NCI-H524 treated with DMSO at 0.1 percent for 48 hours (cell line): ENCODE data around the gene NCBP2L.

Experiments used
- DNase-seq: peaks from one replicate; lab custom pipeline; 2025; lab: John Stamatoyannopoulos, UW

NCBP2L gene

DNA sequence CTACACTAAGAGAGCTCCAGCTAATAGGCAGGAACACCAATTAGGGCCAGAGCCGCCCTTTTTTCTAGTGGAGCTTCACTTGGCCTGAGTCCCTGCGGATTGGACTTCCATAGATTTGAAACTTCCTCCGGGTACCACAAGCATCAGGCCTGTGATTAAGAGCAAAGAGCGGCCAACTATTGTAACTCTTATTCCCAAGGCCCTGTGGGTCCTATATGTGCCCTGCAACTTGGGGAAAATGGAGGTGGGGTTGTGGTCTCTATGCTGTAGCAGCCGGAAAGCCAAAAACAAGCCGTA is at the start of gene NCBP2L:
Gene NCBP2L (plus strand): TSS at position 198 of the 297 bp plus-strand sequence. CDS start 16,488 bp downstream, outside the sequence.
- DNase-seq, result no peak

- DNase-seq, result no peak
These were observed 49.0 kb upstream of the NCBP2L start for GRCh38 chrX:107728371-107729099.

DNA sequence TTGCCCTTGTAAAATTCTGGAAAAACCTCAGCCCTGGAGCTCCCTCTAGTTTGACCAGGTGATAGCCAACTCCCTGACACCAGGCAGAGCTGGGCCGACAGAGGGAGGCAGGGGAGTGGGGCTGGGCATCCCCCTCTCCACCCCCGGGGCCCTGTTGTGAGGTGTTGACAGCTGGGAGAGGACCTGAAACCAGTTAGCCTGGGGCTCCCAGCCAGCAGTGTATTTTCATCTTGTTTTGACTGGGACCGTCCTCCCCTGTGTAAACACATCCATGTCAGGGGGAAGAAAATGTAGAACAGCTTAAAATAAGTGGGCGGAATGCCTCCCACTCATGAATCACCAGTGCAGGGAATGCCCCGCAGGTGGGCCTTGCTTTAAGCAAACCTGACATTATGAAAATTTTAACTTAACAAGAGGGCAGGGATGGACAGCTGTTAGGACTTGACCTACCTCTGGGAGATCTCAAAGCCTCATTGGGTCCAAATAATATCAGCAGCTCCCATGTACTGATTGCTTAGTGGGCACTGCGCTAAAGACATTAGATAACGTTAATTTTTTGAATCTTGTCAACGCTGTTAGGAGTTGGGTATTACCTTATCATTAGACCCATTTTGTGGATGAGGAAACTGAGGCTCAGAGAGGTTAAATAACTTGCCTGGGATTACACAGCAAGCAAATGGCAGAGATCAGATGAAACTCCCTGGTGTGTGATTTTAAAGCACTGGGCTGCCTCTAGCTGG is 47.8 kb upstream of the NCBP2L start:
- DNase-seq, result no peak

DNA sequence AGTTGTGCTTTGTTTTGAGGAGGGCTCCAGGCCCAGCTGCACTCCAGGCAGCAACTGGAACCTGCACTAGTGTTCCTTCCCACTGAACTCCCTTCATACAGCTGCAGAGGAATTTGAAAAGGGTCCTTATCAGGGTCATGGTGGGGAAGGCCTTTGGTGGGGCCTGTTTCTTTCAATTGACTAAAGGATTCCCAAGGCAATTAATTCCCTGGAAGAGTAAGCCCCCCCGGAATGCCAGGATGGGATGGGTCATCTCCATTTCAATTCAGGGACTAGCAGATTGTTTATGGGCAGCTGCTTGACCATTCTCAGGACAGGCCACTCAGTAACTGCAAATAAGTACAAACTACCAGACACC is 47.3 kb upstream of the NCBP2L start:
- no peak for DNase-seq

DNA sequence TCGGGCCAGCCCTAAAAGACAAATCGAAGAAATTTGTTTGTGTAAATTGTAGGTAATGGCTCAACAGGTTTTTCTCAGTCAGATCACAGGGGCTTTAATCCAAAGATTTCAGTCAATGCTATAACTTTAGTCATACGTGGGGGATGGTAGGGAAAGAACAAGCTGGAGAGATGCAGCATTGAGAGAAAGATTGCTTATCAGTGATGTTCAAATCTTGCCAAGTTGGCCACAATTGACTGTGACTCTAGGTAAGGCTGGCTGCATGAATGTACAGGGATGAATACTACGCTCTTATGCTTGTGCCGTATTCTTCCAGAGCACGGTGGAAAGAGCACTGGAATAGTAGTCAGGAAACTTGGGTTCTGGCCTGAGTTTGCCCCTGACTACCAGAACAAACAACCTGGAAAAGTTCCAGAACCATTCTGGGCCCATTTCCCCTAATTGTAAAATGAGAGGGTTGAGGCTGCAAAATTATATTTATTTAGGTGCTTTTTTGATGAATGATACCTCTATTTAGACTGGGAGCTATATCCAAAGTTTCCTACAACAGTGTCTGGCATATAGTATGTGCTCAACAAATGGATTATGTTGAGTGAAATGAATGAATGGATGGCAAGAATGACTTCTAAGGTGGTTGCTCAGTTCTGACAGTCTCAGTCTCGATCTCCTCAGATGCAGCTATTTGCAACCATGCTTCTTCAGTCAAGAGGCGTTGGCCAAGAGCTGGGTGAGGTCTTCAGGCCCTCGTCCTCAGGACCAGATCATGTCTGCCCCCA is 46.4 kb upstream of the NCBP2L start:
- DNase-seq, result no peak

GRCh38 chrX:107731831-107732502 is 45.6 kb upstream of the NCBP2L start:
- DNase-seq, result peak; percentile 14

DNA sequence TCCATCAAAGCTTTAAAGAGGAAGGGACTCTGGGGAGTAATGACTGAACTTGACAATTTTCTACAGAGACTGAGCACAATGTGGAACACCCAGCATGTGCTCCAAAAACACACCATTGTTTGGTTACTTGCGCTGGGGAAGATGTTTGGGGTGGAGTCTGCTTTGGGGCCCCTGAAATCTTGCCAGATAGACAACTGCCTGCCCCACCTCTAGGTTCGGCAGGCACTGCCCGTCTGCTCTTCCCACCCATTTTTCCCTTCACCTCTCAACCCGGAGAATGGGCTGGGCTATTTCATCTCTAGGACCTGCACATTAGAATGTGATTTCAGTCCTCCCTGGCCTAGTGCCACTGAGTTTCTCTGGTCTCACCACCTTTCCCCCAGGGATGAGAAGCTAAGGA is 43.8 kb upstream of the NCBP2L start:
- DNase-seq, result no peak

DNA sequence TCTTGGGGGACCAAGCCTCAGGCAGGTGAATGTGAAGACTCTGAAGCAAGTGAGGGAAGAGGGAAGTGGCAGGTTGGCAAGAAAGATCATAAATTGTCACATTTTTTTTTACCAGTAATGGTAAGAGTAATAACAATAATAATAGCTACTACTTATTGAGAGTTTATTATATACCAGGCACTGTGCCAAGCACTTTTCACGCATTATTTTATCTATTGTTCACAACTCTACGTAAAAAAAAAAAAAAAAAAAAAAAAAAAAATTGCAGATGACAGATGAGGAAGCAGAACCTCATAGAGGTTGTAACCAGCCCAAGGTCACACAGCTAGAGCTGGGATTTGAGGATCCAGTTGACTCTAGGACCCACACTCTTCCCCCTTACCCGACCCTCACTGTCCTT is 42.9 kb upstream of the NCBP2L start:
- no peak for DNase-seq

- no peak for DNase-seq
These were observed 40.6 kb upstream of the NCBP2L start for GRCh38 chrX:107736781-107737531.

GRCh38 chrX:107738272-107738671 is 39.3 kb upstream of the NCBP2L start:
- no peak for DNase-seq

DNA sequence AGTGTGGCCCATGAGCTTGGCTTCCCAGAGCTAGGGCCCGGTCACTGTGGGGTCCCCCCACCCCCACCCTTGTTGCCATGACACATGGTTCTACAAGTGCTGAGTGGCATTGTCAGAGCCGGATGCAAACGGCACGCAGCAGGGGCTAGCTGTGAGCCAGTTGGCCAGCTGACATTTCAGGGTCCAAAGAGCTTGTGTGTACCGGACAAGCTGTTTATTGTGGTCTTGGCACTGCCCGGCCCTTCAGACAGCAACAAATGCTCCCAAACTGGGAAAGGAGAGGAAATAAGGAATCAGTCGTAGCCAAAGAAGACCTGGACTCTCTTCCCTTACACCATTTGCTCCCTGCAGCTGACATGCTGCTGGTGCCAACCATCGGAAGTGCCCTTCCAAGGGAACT is 38.8 kb upstream of the NCBP2L start:
- DNase-seq, result no peak

DNA sequence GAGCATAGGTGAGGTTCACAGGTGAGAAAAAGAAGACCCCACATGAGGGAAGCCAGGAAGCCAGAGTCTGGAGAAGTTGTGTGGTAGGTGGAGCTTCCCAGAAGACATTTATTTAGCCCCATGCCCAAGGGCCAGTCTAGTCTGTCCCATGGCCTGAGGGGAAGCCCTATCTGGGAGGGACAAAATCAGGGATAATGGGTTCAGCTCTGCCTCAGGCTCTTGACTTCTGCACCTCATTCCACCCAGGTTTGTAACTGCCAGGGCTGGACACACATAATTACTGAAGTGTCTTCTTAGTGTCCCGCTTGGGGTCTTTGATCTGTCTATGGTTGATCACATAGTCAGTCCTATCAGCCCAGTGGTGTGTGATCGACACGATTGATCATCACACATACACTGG is 38.0 kb upstream of the NCBP2L start:
- DNase-seq, result no peak

GRCh38 chrX:107741404-107741790 is 36.1 kb upstream of the NCBP2L start:
- no peak for DNase-seq

DNA sequence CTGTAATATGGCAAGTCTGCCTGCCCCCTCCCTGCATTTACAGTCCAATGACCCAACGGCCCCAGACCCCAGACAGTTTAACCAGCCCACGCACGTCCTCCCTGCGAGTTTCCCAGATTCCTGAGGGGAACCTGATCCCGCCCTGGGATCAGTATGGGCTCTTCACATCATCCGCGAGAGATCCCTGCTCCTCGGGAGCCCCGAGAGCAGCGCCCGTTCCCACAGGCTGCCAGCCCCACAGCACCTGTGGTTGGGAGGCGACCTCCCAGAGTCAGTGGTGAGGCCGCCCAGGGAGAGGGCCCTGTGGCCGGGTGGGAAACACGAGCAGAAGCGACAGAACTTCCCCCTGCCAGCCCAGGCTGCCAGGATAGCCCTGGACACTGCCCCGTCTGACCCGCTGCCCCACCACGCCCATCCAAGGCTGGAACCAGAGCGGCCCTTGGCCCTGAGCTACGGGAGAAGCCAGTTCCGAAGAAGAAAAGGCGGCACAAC is 34.8 kb upstream of the NCBP2L start:
- no peak for DNase-seq

- no peak for DNase-seq
These were observed 33.5 kb upstream of the NCBP2L start for GRCh38 chrX:107743995-107744394.

DNA sequence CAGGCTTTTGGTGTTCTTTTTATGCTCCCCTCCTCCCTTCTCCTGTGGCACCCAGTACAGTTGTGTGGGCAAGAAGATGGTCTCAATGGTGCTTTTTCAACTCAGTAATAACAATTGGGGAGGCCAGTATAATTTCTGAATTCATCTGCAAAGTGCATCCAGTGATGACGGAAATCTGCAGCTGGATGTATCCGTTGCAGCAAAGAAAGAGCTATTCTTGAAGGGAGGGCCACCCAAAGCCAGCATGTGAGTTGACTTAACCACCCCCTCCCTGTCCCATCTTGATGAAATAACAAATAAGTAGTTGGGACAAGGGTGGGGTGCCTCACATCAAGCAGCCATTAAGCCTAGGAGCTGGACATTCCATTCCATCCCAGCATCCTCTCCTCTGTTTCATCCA is 32.7 kb upstream of the NCBP2L start:
- no peak for DNase-seq

- DNase-seq, result no peak
These were observed 29.9 kb upstream of the NCBP2L start for GRCh38 chrX:107747596-107748161.

DNA sequence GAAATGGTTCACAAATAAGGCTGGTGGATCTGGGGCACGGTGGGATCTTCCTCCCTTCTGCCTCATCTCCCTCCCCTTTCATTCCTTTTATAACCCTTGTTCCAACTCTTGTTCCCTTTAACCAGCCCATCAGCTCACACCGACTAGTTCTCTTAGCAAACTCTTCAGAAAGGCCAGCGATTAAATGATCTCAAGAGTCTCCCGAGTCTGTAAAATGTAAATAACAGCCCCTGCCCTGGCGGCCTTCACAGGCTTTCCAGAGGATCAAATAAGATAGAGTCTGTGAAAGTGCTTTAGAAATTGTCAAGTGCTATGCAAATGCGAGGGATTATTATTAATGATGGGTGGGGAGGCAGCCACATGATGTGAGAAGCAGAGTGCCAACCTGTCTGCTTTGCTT is 29.0 kb upstream of the NCBP2L start:
- DNase-seq, result peak; percentile 96

DNA sequence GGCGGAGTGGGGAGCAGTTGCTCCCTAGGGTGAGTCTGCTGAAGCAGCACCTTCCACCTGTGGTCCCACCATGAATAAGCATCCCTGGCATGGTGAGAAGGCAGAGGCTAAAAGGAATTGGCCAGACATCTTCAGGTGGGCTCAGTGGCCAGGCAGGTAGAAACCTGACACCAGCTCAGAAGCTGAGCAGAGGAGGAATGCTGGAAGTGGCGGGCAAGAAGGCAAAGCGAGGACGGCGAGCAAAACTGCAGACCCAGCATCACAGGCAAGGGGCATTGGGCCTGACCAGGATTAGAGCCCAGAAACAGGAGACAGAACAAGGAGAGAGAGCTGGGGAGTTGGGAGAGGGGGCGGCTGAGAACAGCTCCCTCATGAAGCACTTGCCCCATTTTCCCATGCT is 27.3 kb upstream of the NCBP2L start:
- no peak for DNase-seq

- DNase-seq, result no peak
These were observed 26.6 kb upstream of the NCBP2L start for GRCh38 chrX:107750861-107751445.

- DNase-seq, result no peak
These were observed 25.5 kb upstream of the NCBP2L start for GRCh38 chrX:107752043-107752442.
